GM19324 (cell line): Measurements from ENCODE around the gene HMGN1.
"Not testable (repeated sequence)": the region's sequence is repeated elsewhere in the genome, so short reads cannot be mapped to it uniquely, and the experiment has no call there.

ENCODE experiments used
- ATAC-seq: cut with Tn5 transposase; IDR thresholded peaks from one replicate; pipeline ENCODE4 v1.9.1; 2021; ENCODE audit warnings: mild to moderate bottlenecking, moderate library complexity; ENCODE audit not compliant: unreplicated experiment, low FRiP score

Gene HMGN1

DNA sequence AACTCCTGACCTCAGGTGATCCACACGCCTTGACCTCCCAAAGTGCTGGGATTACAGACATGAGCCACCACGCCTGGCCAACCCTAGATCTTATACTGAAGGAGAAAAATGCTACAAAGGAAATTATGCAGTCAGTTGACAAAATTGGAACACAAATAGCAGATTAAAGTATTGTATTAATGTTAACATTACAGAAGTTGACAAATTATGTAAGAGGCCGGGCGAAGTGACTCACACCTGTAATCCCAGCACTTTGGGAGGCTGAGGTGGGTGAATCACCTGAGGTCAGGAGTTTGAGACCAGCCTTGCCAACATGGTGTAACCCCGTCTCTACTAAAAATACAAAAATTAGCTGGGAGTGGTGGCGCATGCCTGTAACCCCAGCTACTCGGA is 21.0 kb upstream of the HMGN1 start:
- not testable (repeated sequence) for ATAC-seq

DNA sequence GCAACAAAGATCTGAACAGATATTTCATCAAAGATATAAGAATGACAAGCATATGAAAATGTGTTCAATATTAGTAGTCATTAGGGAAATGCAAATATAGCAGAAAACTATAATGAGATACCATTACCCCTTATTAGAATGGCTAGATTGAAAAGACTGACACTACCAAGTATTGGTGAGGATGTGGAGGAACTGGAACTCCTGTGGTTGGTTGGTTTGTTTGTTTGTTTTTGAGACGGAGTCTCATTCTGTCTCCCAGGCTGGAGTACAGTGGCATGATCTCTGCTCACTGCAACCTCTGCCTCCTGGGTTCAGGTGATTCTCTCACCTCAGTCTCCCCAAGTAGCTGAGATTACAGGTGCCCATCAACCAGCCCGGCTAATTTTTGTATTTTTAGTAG is 18.9 kb upstream of the HMGN1 start:
- no peak for ATAC-seq

DNA sequence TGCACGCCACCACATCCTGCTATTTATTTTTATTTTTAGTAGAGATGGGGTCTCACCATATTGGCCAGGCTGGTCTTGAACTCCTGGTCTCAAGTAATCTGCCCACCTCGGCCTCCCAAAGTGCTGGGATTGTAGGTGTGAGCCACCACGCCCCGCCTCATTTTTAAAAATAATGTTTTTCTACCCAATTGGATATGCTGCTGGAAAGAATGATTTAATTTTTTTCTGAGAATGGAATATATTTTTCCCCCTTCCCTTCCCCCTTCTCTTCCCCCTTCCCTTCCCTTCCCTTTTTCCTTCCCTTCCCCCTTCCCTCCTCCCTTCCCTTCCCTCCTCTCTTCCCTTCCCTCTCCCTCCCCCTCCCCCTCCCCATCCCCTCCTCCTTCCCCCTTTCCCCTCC is 17.7 kb upstream of the HMGN1 start:
- ATAC-seq = no peak

DNA sequence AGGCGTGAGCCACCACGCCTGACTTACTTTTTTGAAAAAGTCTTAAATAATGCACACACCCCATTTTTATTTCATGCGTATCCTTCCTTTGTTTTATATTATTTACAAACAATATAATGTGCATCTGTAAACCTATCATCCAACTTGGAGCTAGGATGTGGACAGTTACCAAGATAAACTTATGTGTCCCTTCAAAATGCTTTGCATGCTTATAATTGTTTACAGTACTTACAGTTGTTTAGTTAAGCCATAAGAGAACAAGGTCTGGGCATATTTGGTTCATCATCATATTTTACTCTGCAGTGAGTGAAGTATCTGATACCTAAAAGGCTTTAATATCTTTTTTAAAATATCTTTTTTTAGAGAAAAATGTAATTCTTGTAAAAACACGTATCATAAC is 16.1 kb upstream of the HMGN1 start:
- no peak for ATAC-seq

DNA sequence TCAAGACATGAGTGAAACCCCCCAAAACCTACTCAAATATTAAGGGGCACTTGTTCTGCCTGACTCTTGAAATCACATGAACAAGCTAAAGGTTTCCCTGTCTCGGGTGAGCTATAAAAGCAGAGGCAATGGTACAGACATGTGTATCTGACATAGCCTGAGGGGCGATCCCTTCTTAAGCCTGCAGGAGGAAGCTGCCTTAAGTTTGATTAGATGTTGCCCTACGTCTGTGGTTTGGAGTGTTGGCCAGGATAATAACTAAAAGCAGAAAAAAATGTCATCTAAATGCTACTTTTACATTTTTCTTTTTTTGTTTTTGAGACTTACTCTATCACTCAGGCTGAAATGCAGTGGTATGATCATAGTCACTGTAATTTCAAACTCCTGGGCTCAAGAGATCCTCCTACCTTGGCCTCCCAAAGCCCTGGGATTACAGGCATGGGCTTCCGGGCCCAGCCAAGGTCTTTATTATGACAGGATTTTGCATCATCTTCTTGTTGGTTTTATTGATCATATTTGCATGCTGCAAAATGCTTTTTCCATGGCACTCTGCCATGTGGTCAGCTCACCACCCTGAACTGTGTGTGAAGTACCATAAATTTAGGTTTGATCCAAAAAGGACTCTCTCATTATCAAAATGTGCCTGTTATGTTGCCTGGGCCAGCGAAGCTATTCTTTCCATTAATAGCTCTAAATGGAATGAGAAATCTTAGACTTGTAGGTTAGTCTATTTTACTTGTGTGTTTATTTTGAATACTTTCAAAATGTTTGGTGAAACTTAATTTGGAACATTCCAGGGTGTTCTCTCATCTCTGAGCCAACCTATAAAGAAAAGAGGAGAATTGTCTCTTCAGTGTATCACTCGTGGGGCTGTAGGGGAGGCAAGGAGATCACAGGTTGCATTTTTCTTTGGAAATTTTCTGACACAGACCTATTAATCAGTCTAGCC is 15.0 kb upstream of the HMGN1 start:
- no peak for ATAC-seq

DNA sequence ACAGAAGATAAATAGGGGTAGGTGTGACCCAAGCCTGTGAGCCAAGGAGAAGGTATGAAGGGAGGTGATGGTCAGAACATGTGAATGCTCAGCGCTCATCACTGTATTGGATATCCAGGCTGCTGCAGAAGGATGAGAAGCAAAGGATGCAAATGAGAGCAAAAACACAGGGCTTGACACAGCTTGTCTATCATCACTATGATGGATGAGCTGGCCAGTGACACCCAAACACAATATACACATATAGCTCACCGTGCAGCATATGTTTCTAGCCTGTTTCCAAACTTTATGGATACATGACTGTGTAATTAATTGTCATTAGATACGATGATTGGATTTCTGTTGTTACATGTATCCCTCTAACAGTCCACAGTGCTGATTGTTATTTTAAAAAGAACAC is 13.8 kb upstream of the HMGN1 start:
- ATAC-seq = no peak

DNA sequence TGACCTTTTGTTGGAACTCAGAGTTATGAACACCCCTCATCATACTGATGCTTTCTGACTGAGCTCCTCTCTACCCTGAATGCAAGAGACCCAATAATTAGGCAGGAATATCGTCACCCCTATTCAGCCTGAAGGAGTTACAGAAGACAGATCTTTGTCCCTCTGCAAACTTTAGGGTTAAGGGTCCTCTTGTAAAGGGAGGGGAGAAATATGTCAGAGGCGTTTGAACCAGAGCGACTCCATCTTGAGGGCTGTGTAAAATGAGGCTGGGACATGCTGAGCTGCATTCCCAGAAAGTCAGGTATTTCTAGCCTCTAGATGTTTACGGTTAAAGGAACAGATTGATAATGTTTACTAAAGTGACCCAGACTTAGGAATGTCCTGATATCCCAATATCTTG is 10.5 kb upstream of the HMGN1 start:
- no peak for ATAC-seq

DNA sequence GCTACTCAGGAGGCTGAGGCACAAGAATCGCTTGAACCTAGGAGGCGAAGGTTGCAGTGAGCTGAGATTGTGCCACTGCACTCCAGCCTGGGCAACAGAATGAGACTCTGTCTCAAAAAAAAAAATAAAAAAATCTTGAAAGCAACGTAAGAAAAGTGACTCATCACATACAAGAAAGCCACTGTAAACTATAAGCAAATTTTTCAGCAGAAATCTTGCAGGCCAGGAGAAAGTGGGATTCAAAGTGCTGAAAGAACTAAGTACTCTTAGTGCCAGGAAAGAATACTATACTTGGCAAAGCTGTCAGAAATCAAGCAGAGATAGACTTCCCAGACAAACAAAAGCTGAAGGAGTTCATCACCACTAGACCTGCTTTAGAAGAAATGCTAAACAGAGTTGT is 4.4 kb upstream of the HMGN1 start:
- no peak for ATAC-seq

DNA sequence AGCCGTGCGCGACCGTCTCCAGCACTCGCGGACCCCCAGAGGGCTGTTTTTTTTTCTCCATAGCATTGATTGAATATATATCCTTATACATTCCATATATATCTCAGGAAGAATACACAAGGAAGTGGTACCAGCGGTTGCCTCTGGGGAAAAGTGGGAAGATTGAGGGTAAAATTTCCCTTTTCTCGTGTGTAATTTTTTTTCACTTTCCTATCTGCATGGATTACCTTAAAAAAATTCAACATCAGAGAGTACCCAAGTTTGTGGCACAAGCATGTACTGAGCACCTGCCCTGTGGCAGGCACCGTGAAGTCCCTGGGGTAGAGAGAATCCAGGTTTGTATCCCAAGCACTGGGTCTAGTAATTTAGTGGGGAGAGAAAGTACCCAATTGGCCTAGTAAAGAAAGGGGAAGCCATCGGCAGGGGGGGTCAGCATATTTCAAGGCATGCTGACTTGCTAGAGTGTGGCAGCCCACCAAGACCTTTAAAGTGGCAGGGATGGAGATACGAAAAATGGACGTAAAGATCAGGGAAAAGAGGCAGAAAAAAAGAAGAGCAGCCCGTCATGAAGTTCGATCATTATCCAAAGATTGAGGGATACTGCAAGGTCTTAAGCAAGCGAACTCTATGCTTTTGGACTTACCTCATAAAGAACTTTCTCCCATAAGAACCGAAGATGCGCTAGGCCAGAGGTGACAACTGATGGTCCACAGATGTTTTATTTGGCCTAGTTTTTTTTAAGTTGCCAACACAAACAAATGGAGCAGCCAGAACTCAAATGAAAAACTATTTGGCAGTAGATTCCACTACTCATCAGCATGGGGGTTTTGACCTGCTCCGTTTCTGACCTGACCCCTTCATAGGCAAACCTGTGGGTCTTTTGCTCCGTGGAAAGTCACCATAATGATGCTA is 1.5 kb upstream of the HMGN1 start:
- no peak for ATAC-seq

DNA sequence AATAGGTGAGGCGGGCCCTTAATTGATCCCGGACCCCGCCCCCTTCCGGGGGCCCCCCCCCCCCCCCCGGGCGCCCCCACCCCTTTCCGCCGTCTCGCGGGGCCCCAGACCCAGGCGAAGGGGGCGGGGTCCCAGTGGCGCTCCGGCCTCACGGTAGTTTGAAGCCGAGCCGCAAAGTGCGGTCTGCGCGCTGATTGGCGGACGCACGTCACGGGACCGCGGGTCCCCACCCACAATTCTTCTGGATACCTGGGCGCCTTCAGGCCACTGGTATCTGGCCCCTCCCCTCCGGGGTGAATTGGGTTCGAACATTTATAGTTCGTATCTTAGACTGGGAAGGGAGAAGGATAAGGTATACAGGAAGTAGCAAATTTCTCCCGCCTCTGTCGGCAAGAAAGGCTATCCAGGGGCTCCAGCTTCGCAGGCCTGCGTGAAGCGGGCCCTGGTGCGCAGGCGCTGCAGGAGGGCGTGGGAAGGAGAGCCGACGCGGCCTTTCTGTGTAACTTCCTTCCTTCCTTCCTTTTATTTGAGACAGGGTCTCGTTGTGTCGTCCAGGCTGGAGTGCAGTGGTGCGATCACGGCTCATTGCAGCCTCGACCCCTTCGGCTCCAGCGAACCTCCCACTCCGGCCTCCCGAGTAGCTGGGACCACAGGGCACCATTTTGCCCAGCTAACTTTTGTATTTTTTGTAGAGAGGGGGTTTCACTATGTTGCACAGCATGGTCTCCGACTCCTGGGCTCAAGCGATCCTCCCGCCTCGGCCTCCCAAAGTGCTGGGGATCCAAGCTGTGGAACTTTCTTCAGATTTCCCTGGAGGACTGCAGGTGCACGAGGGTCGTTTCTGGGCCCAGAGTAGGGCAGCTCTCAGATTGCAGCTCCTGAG is 564 bp upstream of the HMGN1 start:
- peak; percentile 91 for ATAC-seq

DNA sequence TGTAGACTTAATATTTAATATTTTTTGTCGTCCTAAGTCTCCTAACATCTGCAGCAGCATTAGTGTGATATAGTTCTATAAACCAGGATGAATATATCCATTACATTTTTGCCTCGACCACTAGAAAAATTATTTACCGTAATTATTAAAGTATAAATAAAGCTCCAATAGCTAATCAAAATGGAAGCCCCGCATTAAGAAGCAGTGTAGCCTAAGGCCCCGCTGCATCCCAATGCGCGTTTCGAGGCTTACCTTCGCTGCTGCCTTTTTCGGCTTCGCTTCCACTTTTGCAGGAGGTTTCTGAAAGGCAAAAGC is 891 bp downstream of the HMGN1 start:
- ATAC-seq = no peak

DNA sequence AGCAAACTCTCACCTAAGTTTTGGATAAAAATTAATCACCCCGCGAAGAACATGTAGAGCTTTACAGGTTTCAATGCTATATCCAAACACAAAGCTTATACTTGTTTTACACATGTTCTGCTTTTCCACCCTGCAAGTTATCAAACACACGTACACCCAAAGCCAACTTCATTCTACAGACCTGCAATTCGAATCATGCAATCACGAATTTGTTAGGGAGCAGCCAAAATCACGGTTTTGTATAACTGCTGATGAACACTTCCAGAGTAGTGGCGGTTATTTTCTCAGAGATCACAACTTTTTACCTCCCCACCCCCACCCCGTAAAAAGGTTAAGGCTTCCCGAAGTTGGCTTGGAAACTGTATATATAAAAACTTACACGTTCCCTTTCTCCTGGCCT is 1.4 kb downstream of the HMGN1 start:
- ATAC-seq = no peak

DNA sequence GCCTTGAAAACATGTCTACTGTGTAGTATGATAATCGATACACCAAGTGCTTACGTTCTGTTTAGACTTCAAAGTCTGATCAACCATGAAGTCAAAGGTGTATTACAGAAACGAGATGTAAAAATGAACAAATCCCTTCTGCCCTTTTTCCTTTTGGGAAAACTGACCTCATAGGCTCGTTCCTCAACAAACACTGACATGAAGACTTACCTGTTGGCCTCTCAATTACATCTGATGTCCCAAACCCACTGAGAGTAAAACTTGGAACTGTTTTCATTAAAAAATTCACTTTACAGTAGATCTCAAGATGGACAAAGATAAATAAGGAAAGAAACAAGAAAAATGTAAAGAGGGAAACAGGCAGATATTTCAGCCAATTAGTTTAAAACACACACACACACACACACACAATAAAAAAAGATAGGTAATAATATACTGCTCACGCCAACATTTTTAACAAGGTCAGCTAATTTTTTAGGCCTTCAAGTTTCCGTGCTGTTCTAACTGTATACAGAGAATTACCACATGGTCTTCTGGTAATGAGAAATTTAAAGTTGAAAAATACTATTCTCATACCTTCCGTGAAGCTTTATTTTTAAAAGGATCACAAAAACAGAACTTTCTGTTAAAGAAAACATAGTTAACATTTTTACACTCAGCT is 2.1 kb downstream of the HMGN1 start:
- no peak for ATAC-seq

DNA sequence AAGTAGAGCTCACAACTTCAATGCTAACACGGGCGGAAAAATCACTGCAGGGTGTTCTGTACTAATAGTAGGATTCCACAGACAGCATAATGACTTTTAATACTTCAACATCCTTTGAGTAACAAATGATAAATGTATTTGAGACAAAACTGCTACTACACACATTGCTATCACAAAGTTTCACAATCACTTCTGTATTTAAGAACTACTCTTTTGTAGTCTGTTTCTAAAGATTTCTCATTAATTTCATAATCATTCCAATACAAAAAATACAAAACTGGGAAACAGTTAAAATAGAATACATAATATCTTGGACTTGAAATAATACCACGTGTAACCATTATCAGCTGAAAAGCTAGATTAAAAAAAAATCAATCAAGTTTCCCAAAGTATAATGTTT is 2.7 kb downstream of the HMGN1 start:
- ATAC-seq = no peak

DNA sequence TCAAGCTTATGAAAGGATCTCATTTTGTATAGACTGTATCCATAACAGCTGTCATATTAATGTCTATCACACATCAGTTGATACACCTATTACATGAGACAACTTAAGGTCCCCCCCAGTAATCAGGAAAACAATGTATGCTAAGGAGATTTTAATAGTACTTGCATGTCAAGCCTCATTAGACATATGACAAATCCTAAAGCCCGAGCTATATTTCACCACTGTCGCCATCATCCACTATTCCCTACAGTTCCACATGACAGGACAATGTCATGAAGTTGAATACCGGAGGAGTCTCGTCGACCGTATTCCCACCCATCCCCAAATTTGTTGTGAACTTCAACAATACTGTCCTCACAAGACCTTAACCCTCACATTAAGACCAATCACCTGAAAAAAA is 3.4 kb downstream of the HMGN1 start:
- ATAC-seq = no peak

DNA sequence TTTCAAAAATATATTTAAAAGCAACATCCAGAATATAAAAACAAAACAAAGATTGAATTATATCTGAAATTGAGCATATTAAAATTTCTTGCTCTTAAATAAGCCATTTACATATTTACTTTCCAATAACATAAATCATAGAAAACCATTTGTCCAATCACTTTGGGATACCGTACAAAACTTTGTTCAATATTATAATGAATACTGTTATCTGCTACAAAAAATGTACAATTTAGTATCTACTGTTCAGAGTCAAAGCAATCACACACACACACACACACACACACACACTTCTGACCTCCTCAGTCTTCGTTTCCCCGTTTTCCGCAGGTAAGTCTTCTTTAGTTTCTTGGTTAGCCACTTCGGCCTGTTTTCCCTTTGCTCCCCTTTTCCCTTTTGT is 4.0 kb downstream of the HMGN1 start:
- no peak for ATAC-seq

DNA sequence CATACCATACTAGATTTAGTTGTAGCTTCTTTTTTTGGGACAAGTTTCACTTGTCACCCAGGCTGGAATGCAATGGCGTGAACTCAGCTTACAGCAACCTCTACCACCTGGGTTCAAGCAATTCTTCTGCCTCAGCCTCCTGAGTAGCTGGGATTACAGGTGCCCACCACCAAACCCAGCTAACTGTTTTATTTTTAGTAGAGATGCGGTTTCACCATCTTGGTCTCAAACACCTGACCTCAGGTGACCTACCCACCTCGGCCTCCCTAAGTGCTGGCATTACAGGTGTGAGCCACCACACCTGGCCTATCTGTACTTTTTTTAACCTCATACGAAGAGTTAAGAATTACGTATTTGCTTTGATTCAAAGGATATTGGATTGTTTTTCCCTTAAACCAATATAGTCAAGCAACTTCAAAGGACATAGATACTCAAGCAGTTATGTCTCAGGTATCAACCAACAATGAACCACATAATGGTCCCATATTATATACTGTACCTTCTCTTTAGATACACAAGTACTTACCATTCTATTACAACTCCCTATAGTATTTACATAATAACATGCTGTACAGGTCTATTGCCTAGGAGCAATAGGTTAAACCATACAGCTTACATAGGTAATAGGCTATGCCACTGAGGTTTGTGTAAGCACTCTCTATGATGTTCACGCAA is 7.5 kb downstream of the HMGN1 start:
- ATAC-seq = no peak

DNA sequence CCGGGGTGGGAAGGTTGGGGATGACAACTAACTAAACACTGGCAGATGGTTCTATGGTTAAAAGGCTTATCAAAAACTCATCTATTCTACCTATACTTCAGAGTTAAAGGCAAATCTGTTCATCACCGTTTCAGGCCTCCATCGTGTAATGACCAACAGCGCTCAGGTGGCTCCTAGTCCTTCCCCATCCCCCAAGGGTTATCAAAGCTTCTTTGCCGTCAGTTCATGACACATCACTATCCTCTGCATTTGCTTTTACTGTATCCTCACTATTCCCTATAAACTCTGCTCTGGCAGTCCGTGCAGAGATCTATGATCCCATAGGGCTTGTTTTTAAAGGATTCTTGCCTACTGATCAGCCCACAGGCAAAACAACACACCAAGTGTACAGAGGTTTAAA is 8.2 kb downstream of the HMGN1 start:
- ATAC-seq = no peak

DNA sequence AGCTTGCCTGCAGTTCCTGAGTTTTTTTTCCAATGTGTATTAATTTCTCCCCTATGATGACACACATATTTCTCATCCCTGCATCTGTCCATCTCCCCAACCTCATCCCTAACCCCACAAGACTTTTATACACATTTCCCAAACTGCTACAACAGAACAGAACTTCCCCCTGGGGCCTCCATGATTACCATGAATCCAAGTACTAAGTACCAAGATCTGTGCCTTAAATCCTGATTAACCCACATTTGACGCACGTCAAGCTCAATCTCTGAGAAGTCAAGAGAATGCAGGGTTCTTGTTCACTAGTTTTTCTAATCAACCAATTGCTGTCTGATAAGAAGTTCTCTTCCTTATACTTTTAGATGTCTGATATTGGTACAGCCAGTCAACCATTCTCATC is 9.7 kb downstream of the HMGN1 start:
- ATAC-seq = no peak
